Stimulated activated CD4-positive, alpha-beta T cell treated with anti-CD3 and anti-CD28 coated beads, TNF-alpha, amount 100 ng/mL, for 4 hours (primary cell): ENCODE measurements around the gene FAM117A.
A peak's percentile ranks its signal among the peaks of the same experiment; 100 is the strongest.
"Not testable (repeated sequence)": the region's sequence is repeated elsewhere in the genome, so short reads cannot be mapped to it uniquely, and the experiment has no call there.

Source experiments
- DNase-seq, 3 experiments: peaks; one replicate each; pipeline ENCODE4 v3.0.0-alpha.2; 2020; ENCODE audit warnings: low read depth in 3 of 3

The FAM117A gene

GRCh38 chr17:49677933-49678847, 85.7 kb downstream of the FAM117A start, which contains the start of gene SPOP:
Gene SPOP (minus strand): TSS chr17:49678097. CDS start chr17:49622810, 55,287 bp downstream.
- peak; percentile 91 to 99 (median 98) for DNase-seq

DNA sequence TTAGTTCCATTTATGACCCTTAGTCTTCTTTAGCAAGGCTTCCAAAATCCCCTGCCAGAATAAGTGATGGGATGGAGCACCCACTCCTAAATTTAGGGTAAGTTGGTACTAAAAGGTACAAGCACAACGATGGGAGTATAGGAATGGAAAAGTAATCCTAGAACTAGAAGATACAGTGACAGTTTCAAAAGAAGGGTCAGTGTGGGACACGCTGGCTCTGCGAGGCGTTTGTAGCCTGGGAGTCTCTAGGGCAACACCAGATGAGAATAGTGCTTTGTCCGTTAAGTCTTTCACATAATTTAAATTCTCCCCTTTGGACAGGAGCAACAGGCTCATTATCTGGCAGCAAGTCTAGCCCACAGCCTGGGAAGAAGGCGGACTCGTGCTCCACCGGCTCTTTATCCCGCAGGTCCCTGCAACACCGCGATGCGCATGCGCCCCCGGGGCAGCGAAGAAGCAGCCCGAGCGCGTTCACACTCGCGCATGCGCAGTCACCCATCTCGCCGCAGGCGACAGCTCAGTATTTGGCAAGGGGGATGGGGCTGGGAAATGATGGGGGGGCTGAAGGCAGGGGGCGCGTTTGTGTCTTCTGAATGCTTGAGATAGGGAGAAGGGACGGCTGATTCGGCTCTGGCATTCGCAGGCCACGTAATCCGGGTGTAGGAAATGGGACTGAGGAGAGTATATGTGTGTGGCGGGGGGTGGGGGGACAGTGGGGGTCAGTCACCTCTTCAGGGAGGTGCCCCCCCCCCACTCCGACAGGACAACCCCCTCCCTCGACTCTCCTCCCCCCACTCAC, 86.6 kb downstream of the FAM117A start:
- DNase-seq, result peak; percentile 90 to 98 (median 96)

- no peak for DNase-seq
Measured at GRCh38 chr17:49676276-49676868, 87.6 kb downstream of the FAM117A start.

DNA sequence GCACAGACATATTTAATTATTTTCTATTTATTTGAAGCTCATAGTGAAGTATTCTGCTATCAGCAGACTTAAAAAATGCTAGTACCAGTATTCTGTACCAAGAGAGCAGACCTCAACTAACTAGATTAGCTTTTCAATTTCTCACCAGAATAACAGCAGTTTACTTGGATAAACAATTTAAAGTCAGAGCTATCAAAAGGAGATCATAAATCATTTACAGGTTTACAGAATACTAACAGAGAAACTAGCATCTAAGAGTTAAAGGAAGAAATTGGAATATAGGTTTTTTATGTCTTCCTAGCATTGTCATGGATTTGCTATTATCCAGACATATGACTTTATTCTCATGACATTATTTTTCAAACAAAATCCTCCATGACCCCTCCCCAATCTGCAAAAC, 89.4 kb downstream of the FAM117A start:
- DNase-seq, result no peak

GRCh38 chr17:49673679-49674078, 90.3 kb downstream of the FAM117A start:
- DNase-seq, result not testable (repeated sequence)

DNA sequence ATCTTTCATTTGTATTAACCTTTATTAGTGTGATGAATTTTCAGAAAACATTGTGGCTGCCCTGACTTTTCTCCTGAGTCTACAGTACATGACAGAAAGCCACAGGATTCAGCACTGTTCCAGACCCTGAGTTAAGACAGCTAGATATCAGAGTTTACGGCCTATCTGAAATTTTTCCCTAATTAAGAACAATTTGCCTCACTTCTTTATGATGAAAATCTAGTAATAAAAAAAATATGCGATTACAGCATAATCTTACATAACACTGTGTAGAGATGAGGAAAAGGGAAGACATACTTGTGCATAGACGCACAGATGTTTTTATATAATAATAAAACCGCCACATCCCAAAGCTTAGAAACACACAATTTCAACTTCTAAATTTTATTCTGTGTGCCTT, 93.3 kb downstream of the FAM117A start:
- DNase-seq, result no peak

- DNase-seq, result no peak
Measured at GRCh38 chr17:49670002-49670401, 93.9 kb downstream of the FAM117A start.

- no peak for DNase-seq
Measured at GRCh38 chr17:49667854-49668253, 96.1 kb downstream of the FAM117A start.

GRCh38 chr17:49664706-49665211, 99.2 kb downstream of the FAM117A start:
- no peak for DNase-seq
